H9 (cell line): ENCODE measurements around the gene ZNF445. TPM values are rescaled to one million over a fixed set of nuclear protein-coding genes. Genes with fewer than 3 reads are reported as not detected.

Experiments
- DNase-seq: peaks from one replicate; pipeline ENCODE4 v3.0.0-alpha.2; 2017
- H2AFZ ChIP-seq: one replicate; pipeline ENCODE4 v1.6.1; 2013; ENCODE audit warnings: mild to moderate bottlenecking, low read length, control low read depth, moderate library complexity
- H2AK5ac ChIP-seq: 2 replicates; pipeline ENCODE4 v1.6.1; 2013; ENCODE audit warnings: low read length, control low read depth, mixed read lengths; ENCODE audit not compliant: insufficient read length
- H2BK120ac ChIP-seq: one replicate; pipeline ENCODE4 v1.6.1; 2013; ENCODE audit warnings: low read depth, mild to moderate bottlenecking, low read length, control low read depth, inconsistent platforms; ENCODE audit not compliant: poor library complexity, severe bottlenecking
- H2BK12ac ChIP-seq: 2 replicates; pipeline ENCODE4 v1.6.1; 2013; ENCODE audit warnings: low read length, control low read depth, mixed read lengths, low read depth; ENCODE audit not compliant: insufficient read length
- H2BK15ac ChIP-seq: 2 replicates; pipeline ENCODE4 v1.6.1; 2013; ENCODE audit warnings: low read depth, low read length, control low read depth
- H2BK20ac ChIP-seq: one replicate; pipeline ENCODE4 v1.6.1; 2013; ENCODE audit warnings: low read depth, mild to moderate bottlenecking, low read length, control low read depth, inconsistent platforms; ENCODE audit not compliant: poor library complexity, severe bottlenecking
- H2BK5ac ChIP-seq: 2 replicates; pipeline ENCODE4 v1.6.1; 2013; ENCODE audit warnings: low read length, control low read depth, mixed read lengths; ENCODE audit not compliant: insufficient read length
- H3K14ac ChIP-seq: 2 replicates; pipeline ENCODE4 v1.6.1; 2013; ENCODE audit warnings: low read length, control low read depth; ENCODE audit not compliant: insufficient read depth
- H3K18ac ChIP-seq: 2 replicates; pipeline ENCODE4 v1.6.1; 2013; ENCODE audit warnings: low read depth, mild to moderate bottlenecking, mixed read lengths, low read length, control low read depth; ENCODE audit not compliant: insufficient read length
- H3K23ac ChIP-seq: 2 replicates; pipeline ENCODE4 v1.6.1; 2013; ENCODE audit warnings: low read length, control low read depth, mixed read lengths, low read depth; ENCODE audit not compliant: insufficient read length
- H3K23me2 ChIP-seq: 2 replicates; pipeline ENCODE4 v1.6.1; 2013; ENCODE audit warnings: low read depth, mild to moderate bottlenecking, mixed read lengths, low read length, control low read depth; ENCODE audit not compliant: insufficient read length, poor library complexity, severe bottlenecking
- H3K27ac ChIP-seq: 2 replicates; pipeline ENCODE4 v1.5.1; 2013; ENCODE audit warnings: low read length, control low read depth, mixed read lengths, low read depth; ENCODE audit not compliant: insufficient read length
- H3K27me3 ChIP-seq: 2 replicates; pipeline ENCODE4 v1.6.1; 2013; ENCODE audit warnings: low read length, control low read depth, inconsistent platforms; ENCODE audit not compliant: insufficient read depth
- H3K4ac ChIP-seq: 2 replicates; pipeline ENCODE4 v1.6.1; 2013; ENCODE audit warnings: low read depth, mild to moderate bottlenecking, control low read depth, inconsistent platforms, low read length, moderate library complexity
- H3K4me1 ChIP-seq: 2 replicates; pipeline ENCODE4 v1.6.1; 2013; ENCODE audit warnings: low read length, control low read depth, inconsistent platforms; ENCODE audit not compliant: insufficient read depth
- H3K4me2 ChIP-seq: 2 replicates; pipeline ENCODE4 v1.6.1; 2013; ENCODE audit warnings: low read length, control low read depth, mixed read lengths; ENCODE audit not compliant: insufficient read length, insufficient read depth
- H3K56ac ChIP-seq: 2 replicates; pipeline ENCODE4 v1.6.1; 2013; ENCODE audit warnings: low read depth, mild to moderate bottlenecking, mixed read lengths, low read length, control low read depth; ENCODE audit not compliant: insufficient read length
- H3K79me1 ChIP-seq: 2 replicates; pipeline ENCODE4 v1.6.1; 2013; ENCODE audit warnings: low read depth, mild to moderate bottlenecking, moderate library complexity, low read length, control low read depth, inconsistent platforms; ENCODE audit not compliant: insufficient read depth, poor library complexity, severe bottlenecking
- H3K79me2 ChIP-seq: 2 replicates; pipeline ENCODE4 v1.6.1; 2013; ENCODE audit warnings: low read length, control low read depth, inconsistent platforms; ENCODE audit not compliant: insufficient read depth
- H3K9ac ChIP-seq: 2 replicates; pipeline ENCODE4 v1.6.1; 2013; ENCODE audit warnings: low read length, control low read depth, mixed read lengths; ENCODE audit not compliant: insufficient read length; ENCODE audit errors: extremely low read depth
- H3K9me3 ChIP-seq: one replicate; pipeline ENCODE4 v1.6.1; 2013; ENCODE audit warnings: low read depth, low read length, inconsistent platforms; ENCODE audit not compliant: control insufficient read depth
- H3T11ph ChIP-seq: one replicate; pipeline ENCODE4 v1.6.1; 2013; ENCODE audit warnings: mild to moderate bottlenecking, low read length, control low read depth, inconsistent platforms
- H4K20me1 ChIP-seq: one replicate; pipeline ENCODE4 v1.6.1; 2013; ENCODE audit not compliant: control insufficient read depth, insufficient read length, insufficient read depth
- H4K5ac ChIP-seq: 2 replicates; pipeline ENCODE4 v1.6.1; 2013; ENCODE audit warnings: low read depth, mild to moderate bottlenecking, mixed read lengths, low read length, control low read depth; ENCODE audit not compliant: insufficient read length
- H4K8ac ChIP-seq: replicated peaks from 2 replicates; pipeline ENCODE4 v1.6.1; 2013; ENCODE audit warnings: low read length, control low read depth, mixed read lengths, low read depth; ENCODE audit not compliant: insufficient read length
- H4K91ac ChIP-seq: 2 replicates; pipeline ENCODE4 v1.6.1; 2013; ENCODE audit warnings: low read depth, mild to moderate bottlenecking, moderate library complexity, mixed read lengths, low read length, control low read depth; ENCODE audit not compliant: insufficient read length
- H3K27ac Mint-ChIP-seq, 3 experiments: 2 replicates in 2 of 3; 3 replicates in 1 of 3; pipeline ENCODE4 v1.8.0; 2020 to 2021; ENCODE audit warnings: mixed read lengths in 3 of 3, mild to moderate bottlenecking in 1 of 3, moderate library complexity in 1 of 3
- H3K27me3 Mint-ChIP-seq: 2 replicates; pipeline ENCODE4 v1.8.0; 2021; ENCODE audit warnings: low read depth, mild to moderate bottlenecking, moderate library complexity, mixed read lengths
- H3K36me3 Mint-ChIP-seq, 3 experiments: 2 replicates in 2 of 3; 3 replicates in 1 of 3; pipeline ENCODE4 v1.8.0; 2020 to 2021; ENCODE audit warnings: low read depth in 3 of 3, mixed read lengths in 3 of 3; ENCODE audit not compliant: insufficient read depth in 1 of 3
- H3K4me1 Mint-ChIP-seq, 2 experiments: 2 replicates each; pipeline ENCODE4 v1.8.0; 2020; ENCODE audit warnings: mixed read lengths in 2 of 2
- H3K4me3 Mint-ChIP-seq, 2 experiments: 2 replicates in 1 of 2; 3 replicates in 1 of 2; pipeline ENCODE4 v1.8.0; 2020 to 2021; ENCODE audit warnings: mild to moderate bottlenecking in 2 of 2, mixed read lengths in 2 of 2, moderate library complexity in 1 of 2
- H3K9me3 Mint-ChIP-seq, 2 experiments: 2 replicates in 1 of 2; 3 replicates in 1 of 2; pipeline ENCODE4 v1.8.0; 2020; ENCODE audit warnings: mild to moderate bottlenecking in 2 of 2, mixed read lengths in 2 of 2, moderate library complexity in 1 of 2
- CTCF ChIP-seq: fragments of 200-600 bp; sonication (generic); conservative IDR thresholded peaks from 3 replicates; pipeline ENCODE4 v1.8.0; 2021; ENCODE audit warnings: antibody characterized with exemption, mild to moderate bottlenecking
- WGBS: extraction: QIAGEN DNeasy Blood & Tissue Kit; methylation state at CpG from one replicate; pipeline ENCODE4 v1.1.7; 2013; ENCODE audit warnings: missing lambda C conversion rate, low lambda C conversion rate, mixed read lengths; ENCODE audit not compliant: insufficient read length; ENCODE audit errors: extremely low coverage; 5-methylcytosine and 5-hydroxymethylcytosine counted together
- total RNA-seq: library from RNA; stranded (reverse); gene quantifications from 2 replicates; pipeline ENCODE4 v1.2.1, GENCODE V29; 2021

ZNF445 gene
- total RNA-seq, 1 experiment from 2014 or later: 26.0 TPM

- Histone ChIP-seq H3T11ph (no peak overlapping the region), H3K23ac (no peak overlapping the region), H4K5ac (no peak overlapping the region), H3K18ac (no peak overlapping the region), H3K27ac (no peak overlapping the region), H3K9me3 (no peaks in the 10 kb centered on the region), H3K23me2 (no peaks in the 10 kb centered on the region), H4K8ac (no peak overlapping the region), H3K27me3 (no peaks in the 10 kb centered on the region), H3K79me2 (no peaks in the 10 kb centered on the region), H2BK15ac (no peak overlapping the region), H2BK12ac (no peak overlapping the region), H3K4ac (no peak overlapping the region), H2AFZ (no peak overlapping the region), H4K91ac (no peak overlapping the region), H2BK20ac (no peak overlapping the region), H2BK120ac (no peak overlapping the region), H2BK5ac (no peak overlapping the region), H2AK5ac (no peak overlapping the region), H3K79me1 (no peaks in the 10 kb centered on the region), H3K56ac (no peak overlapping the region), H3K14ac (no peak overlapping the region), H3K4me1 (no peaks in the 10 kb centered on the region; the same call in 1 of the 2 replicates), H3K4me2 (no peak overlapping the region), H3K9ac (no peak overlapping the region), H4K20me1 (peaks cover 3% of the 10 kb centered on the region)
- Mint-ChIP-seq H3K9me3 (no peaks in the 10 kb centered on the region), H3K27me3 (peaks cover 9% of the 10 kb centered on the region), H3K36me3 (no peaks in the 10 kb centered on the region), H3K4me3 (no peak overlapping the region), H3K27ac (no peak overlapping the region; a peak in 1 of 7 replicates), H3K4me1 (peaks cover 9 to 10% of the 10 kb centered on the region in 2 experiments)
- no peak for DNase-seq
- WGBS: no CpG with 5 or more reads among the region's 7 CpGs
- TF ChIP-seq CTCF: no peak
These were observed 45.0 kb upstream of the ZNF445 start for GRCh38 chr3:44522494-44522933.
